WI38 (cell line): Measurements from ENCODE around the gene TMEM132D.

ENCODE experiments used
- H3K4me3 ChIP-seq: 2 replicates; pipeline ENCODE4 v1.5.1; 2011; ENCODE audit warnings: low read depth, mild to moderate bottlenecking, control low read depth, low read length
- TF ChIP-seq, protein P1 (sequence below): IDR thresholded peaks from 2 replicates; pipeline ENCODE4 v1.5.1; 2012; ENCODE audit warnings: low read depth, mild to moderate bottlenecking, control low read depth, low read length

The TMEM132D gene

DNA sequence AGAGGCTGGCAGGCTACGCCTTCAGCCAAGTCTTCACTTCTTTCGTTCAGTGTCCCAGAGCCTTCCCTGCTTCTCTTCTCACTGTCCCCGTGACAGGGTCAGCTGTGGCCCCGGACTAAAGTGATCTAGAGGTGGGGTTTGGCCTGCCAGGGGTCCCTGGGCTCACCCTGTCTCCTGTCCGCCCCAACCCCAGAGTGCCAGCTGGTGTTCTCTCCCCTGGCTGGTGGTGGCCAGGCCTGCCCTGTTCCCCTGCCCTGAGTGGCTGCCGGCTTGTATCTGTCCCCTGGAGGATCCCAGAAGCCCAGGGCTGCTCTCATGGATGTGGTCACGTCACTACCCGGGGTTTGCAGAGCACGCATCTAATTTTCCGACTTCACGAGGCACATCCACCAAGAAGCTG, 753.1 kb downstream of the TMEM132D start:
- TF ChIP-seq, protein P1, sequence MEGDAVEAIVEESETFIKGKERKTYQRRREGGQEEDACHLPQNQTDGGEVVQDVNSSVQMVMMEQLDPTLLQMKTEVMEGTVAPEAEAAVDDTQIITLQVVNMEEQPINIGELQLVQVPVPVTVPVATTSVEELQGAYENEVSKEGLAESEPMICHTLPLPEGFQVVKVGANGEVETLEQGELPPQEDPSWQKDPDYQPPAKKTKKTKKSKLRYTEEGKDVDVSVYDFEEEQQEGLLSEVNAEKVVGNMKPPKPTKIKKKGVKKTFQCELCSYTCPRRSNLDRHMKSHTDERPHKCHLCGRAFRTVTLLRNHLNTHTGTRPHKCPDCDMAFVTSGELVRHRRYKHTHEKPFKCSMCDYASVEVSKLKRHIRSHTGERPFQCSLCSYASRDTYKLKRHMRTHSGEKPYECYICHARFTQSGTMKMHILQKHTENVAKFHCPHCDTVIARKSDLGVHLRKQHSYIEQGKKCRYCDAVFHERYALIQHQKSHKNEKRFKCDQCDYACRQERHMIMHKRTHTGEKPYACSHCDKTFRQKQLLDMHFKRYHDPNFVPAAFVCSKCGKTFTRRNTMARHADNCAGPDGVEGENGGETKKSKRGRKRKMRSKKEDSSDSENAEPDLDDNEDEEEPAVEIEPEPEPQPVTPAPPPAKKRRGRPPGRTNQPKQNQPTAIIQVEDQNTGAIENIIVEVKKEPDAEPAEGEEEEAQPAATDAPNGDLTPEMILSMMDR: no peak
- no peak overlapping the region for H3K4me3 ChIP-seq

DNA sequence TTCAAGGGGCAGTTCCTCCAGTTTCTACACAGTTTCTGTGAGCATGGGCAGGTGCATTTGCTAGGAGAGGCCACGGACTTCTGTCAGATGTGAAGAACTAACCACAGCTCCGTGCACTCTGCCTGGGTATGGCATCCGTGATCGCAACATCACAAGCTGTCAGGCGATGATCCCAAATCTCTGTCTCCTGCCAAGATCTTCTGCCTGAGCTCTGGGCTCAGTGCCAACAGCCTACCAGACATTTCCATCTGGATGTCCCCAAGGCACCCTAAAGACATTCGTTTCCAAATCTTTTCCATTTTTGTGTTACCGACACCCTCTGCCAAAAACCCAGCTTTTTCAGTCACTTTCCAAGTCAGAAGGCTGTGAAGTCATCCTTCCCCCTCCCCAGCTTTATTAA, 758.4 kb downstream of the TMEM132D start:
- TF ChIP-seq, protein P1: no peak
- H3K4me3 ChIP-seq: no peak overlapping the region

DNA sequence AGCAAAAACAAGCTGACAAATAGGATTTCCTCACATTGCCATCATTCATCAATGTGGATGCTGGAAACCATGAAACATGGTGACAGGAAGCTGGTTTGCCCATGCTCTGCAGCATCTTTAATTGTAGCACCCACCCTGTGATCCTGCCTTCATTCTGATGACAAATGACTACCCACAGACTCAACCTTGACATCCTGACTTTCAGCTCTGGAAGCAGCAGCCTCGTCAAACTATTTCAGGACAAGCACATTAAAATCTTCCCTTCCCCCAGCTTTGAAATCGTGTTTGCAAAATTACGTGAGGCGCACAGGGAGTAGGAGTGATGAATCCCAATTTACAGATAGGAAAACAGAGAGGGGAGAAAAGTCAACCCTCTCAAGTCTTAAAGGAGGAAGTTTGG, 765.0 kb downstream of the TMEM132D start:
- TF ChIP-seq, protein P1: no peak

DNA sequence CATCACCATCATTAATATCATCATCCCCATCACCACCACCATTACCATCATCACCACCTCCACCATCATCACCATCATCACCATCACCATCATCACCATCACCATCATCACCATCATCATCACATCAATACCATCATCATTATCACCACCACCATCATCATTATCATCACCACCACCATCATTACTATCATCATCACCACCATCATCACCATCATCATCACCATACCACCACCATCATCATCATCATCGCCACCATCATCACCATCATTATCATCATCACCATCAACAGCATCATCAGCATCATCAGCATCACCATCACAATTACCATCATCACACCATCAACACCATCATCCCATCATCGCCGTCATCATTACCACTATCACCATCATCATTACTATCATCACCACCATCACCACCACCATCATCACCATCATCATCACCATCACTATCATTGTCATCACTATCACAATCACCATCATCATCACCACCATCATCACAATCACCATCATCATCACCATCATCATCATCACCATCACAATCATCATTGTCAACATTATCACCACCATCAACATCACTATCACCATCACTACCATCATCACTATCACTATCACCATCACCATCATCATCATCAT, 767.0 kb downstream of the TMEM132D start:
- no peak overlapping the region for H3K4me3 ChIP-seq
- TF ChIP-seq, protein P1: no peak

More for the DNA sequence above, 765.0 kb downstream of the TMEM132D start:
- H3K4me3 ChIP-seq: no peak overlapping the region

DNA sequence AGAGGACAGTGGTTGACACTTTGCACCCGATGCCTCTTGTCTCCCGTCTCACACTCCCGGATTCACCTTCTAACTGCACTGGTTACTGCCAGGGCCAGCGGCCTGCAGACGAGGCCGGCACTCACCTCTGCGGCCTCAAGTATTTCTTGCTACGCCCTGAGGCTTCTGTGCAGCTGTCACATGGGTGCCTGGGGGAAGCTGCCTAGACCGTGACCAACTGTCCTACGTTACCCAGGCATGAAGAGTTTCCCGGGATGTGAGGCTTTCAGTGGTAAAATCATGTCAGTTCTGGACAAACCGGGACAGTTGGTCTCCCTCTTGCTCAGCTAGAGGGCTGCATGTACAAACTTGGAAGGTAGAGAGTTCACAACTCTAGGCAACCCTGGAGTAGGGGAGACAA, 776.1 kb downstream of the TMEM132D start:
- no peak overlapping the region for H3K4me3 ChIP-seq
- TF ChIP-seq, protein P1: no peak

DNA sequence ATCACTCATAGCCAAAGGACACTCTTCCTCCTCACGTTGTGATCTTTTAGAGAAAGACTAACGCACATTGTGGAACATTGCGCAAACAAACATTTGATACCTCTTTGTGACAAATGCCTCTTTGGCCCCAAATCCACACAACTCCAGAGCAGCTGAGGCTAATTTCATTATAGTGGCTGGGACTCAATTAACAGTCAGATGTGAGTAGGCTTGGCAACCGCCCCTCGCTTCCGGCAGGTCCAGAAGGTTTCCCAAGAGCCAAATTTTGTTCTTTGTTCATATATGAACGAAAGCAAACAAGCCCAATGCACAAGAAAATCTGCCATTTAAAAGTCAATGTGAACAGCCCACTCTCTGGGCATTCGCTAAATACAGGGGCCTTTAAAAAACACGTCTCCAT, 776.6 kb downstream of the TMEM132D start:
- TF ChIP-seq, protein P1: no peak
- H3K4me3 ChIP-seq: no peak overlapping the region

DNA sequence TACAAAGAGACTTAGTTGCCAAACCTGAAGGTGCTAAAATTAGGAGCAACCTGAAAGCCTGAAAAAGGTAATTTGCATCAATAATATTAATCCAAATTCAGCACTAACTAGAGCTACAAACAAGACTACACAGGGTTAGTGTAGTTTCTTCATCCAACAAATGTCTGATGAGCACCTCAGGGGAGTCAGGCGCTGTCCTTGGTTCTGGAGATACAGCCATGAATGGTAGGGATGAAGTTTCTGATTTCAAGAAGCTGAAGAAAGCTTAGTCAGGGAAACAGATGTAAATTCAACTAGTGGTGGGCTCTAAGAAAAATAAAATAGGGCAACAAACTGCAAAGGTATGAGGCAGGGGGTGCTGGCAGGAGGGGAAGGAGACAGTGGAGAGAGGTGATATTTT, 784.3 kb downstream of the TMEM132D start:
- H3K4me3 ChIP-seq: no peak overlapping the region

More for the DNA sequence above, 784.3 kb downstream of the TMEM132D start:
- TF ChIP-seq, protein P1: no peak
